RWPE2 (cell line): ENCODE data around the gene RXFP2.

Experiments used
- ATAC-seq: fragments of 200-7000 bp; cut with Tn5 transposase; 3 replicates; pipeline ENCODE4 v1.9.1; 2021; ENCODE audit warnings: low read depth
- DNase-seq: peaks from one replicate; pipeline ENCODE4 v3.0.0-alpha.2; 2020; ENCODE audit warnings: low spot score
- H3K27ac ChIP-seq: fragments of 450-650 bp; 2 replicates; pipeline ENCODE4 v1.5.1; 2017; ENCODE audit warnings: mild to moderate bottlenecking; ENCODE audit not compliant: poor library complexity, severe bottlenecking
- H3K27me3 ChIP-seq: fragments of 250-450 bp; sonication (Bioruptor Pico); 2 replicates; pipeline ENCODE4 v1.5.1; 2021; ENCODE audit warnings: mild to moderate bottlenecking, moderate library complexity; ENCODE audit not compliant: insufficient read depth, poor library complexity, severe bottlenecking
- H3K36me3 ChIP-seq: fragments of 250-450 bp; sonication (Bioruptor Pico); 2 replicates; pipeline ENCODE4 v1.5.1; 2020; ENCODE audit warnings: low read depth, mild to moderate bottlenecking, moderate library complexity
- H3K4me1 ChIP-seq: fragments of 250-450 bp; sonication (Bioruptor Pico); 2 replicates; pipeline ENCODE4 v1.5.1; 2021; ENCODE audit warnings: mild to moderate bottlenecking, moderate library complexity; ENCODE audit not compliant: insufficient read depth, poor library complexity, severe bottlenecking
- H3K4me3 ChIP-seq: fragments of 250-450 bp; sonication (Bioruptor Pico); 2 replicates; pipeline ENCODE4 v1.5.1; 2021; ENCODE audit warnings: mild to moderate bottlenecking, moderate library complexity; ENCODE audit not compliant: severe bottlenecking
- H3K9me3 ChIP-seq: fragments of 250-450 bp; sonication (Bioruptor Pico); 2 replicates; pipeline ENCODE4 v1.5.1; 2021; ENCODE audit warnings: mild to moderate bottlenecking, moderate library complexity; ENCODE audit not compliant: severe bottlenecking
- TF ChIP-seq, protein P1 (sequence below): fragments of 450-650 bp; IDR thresholded peaks from one replicate; pipeline ENCODE4 v1.5.1; 2017; ENCODE audit warnings: mild to moderate bottlenecking, moderate library complexity; ENCODE audit not compliant: poor library complexity, severe bottlenecking

RXFP2 gene

DNA sequence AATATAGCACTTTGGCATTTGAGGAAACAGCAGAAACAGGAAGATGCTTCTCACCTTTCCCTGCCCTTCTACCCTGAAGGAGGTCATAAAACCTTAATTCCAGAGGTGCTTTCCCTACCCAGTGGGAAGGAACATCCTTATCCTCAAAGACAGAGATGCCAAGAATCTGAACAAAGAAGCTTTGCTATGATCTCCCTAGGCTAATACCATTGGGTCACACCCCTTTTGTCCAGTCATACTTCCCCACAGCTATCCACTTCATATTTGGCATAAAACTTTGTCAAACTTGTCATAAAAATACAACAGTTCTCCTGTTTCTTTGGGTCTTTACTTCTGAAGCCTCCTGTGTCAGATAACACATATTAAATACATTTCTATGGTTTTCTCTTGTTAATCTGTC, 21.7 kb upstream of the RXFP2 start:
- Histone ChIP-seq H3K36me3 (no peaks in the 10 kb centered on the region), H3K27me3 (peaks cover 4% of the 10 kb centered on the region), H3K4me1 (no peaks in the 10 kb centered on the region), H3K4me3 (no peak overlapping the region), H3K9me3 (no peaks in the 10 kb centered on the region), H3K27ac (no peak overlapping the region)
- ATAC-seq (no peak), DNase-seq (no peak)
- TF ChIP-seq, protein P1, sequence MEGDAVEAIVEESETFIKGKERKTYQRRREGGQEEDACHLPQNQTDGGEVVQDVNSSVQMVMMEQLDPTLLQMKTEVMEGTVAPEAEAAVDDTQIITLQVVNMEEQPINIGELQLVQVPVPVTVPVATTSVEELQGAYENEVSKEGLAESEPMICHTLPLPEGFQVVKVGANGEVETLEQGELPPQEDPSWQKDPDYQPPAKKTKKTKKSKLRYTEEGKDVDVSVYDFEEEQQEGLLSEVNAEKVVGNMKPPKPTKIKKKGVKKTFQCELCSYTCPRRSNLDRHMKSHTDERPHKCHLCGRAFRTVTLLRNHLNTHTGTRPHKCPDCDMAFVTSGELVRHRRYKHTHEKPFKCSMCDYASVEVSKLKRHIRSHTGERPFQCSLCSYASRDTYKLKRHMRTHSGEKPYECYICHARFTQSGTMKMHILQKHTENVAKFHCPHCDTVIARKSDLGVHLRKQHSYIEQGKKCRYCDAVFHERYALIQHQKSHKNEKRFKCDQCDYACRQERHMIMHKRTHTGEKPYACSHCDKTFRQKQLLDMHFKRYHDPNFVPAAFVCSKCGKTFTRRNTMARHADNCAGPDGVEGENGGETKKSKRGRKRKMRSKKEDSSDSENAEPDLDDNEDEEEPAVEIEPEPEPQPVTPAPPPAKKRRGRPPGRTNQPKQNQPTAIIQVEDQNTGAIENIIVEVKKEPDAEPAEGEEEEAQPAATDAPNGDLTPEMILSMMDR: no peak

DNA sequence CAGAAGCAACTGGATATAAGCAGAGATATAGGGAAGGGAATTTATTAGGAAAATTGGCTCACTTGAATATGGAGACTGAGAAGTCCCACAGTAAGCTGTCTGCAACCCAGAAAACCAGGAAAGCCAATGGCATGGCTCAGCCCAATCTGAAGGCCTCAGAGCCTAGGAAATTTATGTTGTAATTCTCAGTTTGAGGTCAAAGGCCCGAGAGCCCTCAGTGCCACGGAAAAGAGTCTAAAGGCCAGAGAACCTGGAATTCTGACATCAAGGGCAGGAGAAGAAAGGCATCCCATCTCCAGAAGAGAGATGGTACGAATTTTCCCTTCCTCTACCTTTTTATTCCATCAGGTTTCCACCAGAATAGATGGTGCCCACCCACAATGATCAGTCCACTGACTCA, 20.1 kb upstream of the RXFP2 start:
- Histone ChIP-seq H3K9me3 (no peaks in the 10 kb centered on the region), H3K36me3 (no peaks in the 10 kb centered on the region), H3K27me3 (peaks cover 4% of the 10 kb centered on the region), H3K4me3 (no peak overlapping the region), H3K4me1 (no peaks in the 10 kb centered on the region), H3K27ac (no peak overlapping the region)
- DNase-seq (no peak), ATAC-seq (no peak)
- TF ChIP-seq, protein P1: no peak

DNA sequence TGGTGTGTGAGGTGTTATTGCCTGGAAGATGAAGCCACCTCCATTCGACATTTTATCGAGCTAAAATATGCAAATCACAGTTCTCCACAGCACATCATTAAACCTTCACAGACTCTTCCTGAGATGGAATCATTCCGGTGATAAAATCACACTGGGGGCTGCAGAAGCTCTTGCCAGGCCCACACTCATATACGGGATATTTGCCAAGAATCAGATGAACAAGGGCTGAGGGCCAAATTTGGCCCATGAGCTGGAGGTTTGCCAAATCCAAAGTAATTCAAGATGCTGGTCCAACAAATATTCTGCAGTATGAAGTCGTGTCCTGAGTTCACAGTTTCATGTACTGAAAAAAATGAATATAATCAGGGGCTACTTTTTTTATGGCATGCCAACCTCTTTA, 16.7 kb upstream of the RXFP2 start:
- H3K27me3 ChIP-seq: peaks cover 4% of the 10 kb centered on the region
- no peaks in the 10 kb centered on the region for H3K36me3 ChIP-seq
- TF ChIP-seq, protein P1: no peak
- no peaks in the 10 kb centered on the region for H3K4me1 ChIP-seq
- no peak overlapping the region for H3K27ac ChIP-seq
- no peak for ATAC-seq
- DNase-seq: no peak
- H3K9me3 ChIP-seq: no peaks in the 10 kb centered on the region
- H3K4me3 ChIP-seq: no peak overlapping the region

DNA sequence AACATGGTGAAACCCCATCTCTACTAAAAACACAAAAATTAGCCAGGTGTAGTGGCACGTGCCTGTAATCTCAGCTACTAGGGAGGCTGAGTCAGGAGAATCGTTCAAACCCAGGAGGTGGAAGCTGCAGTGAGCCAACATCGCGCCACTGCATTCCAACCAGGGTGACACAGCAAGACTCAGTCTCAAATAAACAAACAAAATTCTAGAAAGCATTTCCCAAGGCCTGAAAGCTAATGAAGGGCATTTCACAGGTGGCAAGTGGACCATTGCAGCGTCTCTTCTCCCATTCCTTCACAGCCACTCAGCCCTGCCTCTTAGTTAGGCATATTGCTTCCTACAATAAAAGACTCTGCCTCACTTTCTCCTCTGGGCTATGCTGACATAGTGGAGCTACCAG, 13.5 kb upstream of the RXFP2 start:
- Histone ChIP-seq H3K9me3 (no peaks in the 10 kb centered on the region), H3K27ac (no peak overlapping the region), H3K27me3 (peaks cover 4% of the 10 kb centered on the region), H3K4me3 (no peak overlapping the region), H3K36me3 (no peaks in the 10 kb centered on the region), H3K4me1 (no peaks in the 10 kb centered on the region)
- ATAC-seq (no peak), DNase-seq (no peak)
- TF ChIP-seq, protein P1: no peak

DNA sequence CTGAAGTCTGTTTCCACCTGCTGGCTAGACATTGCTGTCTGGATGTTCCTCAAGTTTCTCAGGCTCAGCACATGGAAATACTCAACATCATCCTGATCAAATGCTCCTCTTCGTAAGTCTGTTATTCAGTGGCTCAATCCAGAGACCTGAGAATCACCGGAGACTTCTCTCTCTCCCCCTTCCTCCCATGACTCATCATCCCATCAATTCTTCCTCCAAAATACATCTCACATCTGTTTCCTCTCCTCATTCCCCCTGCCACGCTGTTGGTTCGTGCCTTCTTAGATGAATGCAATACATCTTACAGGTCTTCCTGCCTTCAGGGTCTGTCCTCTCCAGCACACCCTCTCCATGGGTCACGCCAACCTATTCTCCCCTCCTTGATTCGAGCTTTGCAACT, 7.4 kb upstream of the RXFP2 start:
- no peaks in the 10 kb centered on the region for H3K9me3 ChIP-seq
- TF ChIP-seq, protein P1: no peak
- no peak for DNase-seq
- no peaks in the 10 kb centered on the region for H3K36me3 ChIP-seq
- H3K4me1 ChIP-seq: no peaks in the 10 kb centered on the region
- no peaks in the 10 kb centered on the region for H3K27me3 ChIP-seq
- no peak overlapping the region for H3K27ac ChIP-seq
- no peak overlapping the region for H3K4me3 ChIP-seq
- no peak for ATAC-seq
